ENCODE results near the gene NEK10. TPM values are rescaled to one million over a fixed set of nuclear protein-coding genes. Genes with fewer than 3 reads are reported as not detected.
"Not testable (repeated sequence)": the region's sequence is repeated elsewhere in the genome, so short reads cannot be mapped to it uniquely, and the experiment has no call there.

NEK10 gene
- total and polyA plus RNA-seq, 7 donors = 0.44 to 20.3 (median 11.4) TPM; not detected in 2

DNA sequence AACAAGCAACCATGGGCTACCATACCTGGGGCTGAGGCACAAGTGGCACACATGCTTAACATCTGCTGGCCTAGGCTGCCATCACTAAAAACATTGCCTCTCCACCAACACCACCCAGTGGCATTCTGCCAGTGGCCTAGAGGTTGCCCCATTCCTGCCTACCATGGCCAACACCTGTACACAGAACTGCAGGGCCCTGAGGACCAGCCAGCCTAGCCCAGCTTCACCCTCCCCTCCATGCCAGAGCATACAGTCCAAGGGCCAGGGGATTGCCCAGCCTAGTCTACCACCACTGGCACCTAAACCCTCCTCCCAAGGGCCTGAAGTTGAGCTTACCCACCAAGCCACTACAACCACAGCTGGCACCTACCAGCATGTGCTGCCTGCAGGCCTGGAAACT, 35.3 kb downstream of the NEK10 start:
- H3K36me3 ChIP-seq = no peaks in the 10 kb centered on the region
- no peak for TF ChIP-seq POLR2AphosphoS5 (IDR thresholded peaks at IDR 0.05)
- TF ChIP-seq EP300 (IDR thresholded peaks at IDR 0.05) = no peak
- TF ChIP-seq, protein P1, sequence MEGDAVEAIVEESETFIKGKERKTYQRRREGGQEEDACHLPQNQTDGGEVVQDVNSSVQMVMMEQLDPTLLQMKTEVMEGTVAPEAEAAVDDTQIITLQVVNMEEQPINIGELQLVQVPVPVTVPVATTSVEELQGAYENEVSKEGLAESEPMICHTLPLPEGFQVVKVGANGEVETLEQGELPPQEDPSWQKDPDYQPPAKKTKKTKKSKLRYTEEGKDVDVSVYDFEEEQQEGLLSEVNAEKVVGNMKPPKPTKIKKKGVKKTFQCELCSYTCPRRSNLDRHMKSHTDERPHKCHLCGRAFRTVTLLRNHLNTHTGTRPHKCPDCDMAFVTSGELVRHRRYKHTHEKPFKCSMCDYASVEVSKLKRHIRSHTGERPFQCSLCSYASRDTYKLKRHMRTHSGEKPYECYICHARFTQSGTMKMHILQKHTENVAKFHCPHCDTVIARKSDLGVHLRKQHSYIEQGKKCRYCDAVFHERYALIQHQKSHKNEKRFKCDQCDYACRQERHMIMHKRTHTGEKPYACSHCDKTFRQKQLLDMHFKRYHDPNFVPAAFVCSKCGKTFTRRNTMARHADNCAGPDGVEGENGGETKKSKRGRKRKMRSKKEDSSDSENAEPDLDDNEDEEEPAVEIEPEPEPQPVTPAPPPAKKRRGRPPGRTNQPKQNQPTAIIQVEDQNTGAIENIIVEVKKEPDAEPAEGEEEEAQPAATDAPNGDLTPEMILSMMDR (IDR thresholded peaks at IDR 0.05) = no peak
- no peak for TF ChIP-seq POLR2A (IDR thresholded peaks at IDR 0.05)
- peak; percentile 64 for DNase-seq
- H3K4me1 ChIP-seq = no peaks in the 10 kb centered on the region
- intact Hi-C loops (cut with DNase I) = no loop called here
- H3K9me3 ChIP-seq = no peaks in the 10 kb centered on the region
- H3K27ac ChIP-seq = no peak overlapping the region
- H3K27me3 ChIP-seq = no peaks in the 10 kb centered on the region
- H3K4me3 ChIP-seq = no peak overlapping the region

DNA sequence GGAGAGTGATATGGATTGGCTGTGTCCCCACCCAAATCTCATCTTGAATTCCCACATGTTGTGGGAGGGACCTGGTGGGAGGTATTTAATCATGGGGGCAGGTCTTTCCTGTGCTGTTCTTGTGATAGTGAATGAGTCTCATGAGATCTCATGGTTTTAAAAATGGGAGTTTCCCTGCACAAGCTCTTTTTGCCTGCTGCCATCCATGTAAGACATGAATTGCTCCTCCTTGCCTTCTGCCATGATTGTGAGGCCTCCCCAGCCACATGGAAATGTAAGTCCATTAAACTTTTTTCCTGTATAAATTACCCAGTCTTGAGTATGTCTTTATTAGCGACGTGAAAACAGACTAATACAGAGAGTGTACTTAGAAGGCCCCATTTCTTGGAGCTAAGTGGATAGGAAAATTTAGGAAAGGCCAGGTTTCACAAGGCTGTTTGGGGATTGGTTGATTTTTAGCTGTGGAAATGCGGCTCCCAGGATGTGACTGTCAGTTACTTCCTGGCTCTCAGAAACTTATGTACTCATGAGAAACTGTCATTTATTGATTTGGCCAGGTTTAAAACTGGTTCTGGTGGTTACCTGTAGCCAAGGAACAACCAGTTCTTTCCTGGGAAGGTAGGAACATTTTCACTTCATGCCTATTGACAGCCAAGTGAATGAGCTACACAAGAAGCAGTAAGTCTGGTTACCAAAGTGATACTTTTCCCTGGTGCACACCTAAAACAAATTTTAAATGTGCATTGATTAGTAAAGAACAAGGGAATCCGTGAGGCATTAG, 40.0 kb downstream of the NEK10 start:
- H3K36me3 ChIP-seq; DNase-seq; H3K27me3 ChIP-seq; H3K4me3 ChIP-seq; H3K9me3 ChIP-seq; intact Hi-C loops (cut with DNase I): not testable (repeated sequence)
- WGBS, 2 donors = 98 to 99% methylated on average over 4 of the region's 4 CpGs
- Histone ChIP-seq H3K4me1 (peaks cover 0 to 42% (median 35%) of the 10 kb centered on the region in 4 donors), H3K27ac (peak overlapping the region in 2 of 4 donors; percentile 82)

DNA sequence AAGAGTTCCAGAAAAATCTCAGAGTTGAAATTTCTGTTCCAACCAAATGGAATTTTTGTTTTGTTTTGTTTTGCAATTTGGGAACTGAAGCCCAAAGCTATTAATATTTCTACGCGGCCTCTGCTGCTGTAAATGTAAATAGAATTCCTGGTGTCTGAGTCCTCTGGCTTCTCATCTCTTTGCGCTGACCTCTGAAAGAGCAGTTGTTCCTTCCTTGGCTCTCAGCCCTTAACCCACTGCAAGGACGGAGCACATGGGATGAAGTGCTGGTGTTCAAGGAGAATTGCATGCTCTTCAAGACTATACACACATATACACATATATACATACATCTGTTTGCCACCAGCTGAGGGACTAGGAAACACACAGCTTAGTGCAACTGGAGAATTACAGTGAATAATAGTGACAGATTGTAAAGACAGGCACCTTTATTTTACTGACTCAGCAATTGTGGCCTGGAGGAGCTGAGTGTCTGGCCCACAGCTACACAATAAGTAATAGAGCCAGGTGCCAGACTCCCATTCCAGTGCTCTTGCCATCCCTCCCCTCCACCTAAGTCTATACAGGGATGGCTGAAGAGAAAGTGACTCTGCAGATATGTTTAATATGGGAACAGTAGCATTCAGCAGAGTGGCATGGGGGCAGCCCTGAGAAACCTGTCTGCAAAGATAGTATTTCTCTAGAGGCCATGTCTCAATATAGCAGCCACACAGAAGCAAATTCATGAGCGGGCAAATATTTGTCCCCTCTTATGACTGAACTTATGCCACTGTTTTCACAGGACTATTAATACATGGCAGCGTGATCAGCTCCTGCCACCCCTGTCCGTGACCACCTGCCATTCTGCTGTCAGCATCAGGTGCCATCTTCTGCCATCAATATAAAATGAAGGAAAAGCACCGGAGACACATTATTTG, 42.3 kb downstream of the NEK10 start:
- no peaks in the 10 kb centered on the region for H3K9me3 ChIP-seq
- H3K4me3 ChIP-seq = no peak overlapping the region
- H3K27me3 ChIP-seq = no peaks in the 10 kb centered on the region
- peak; percentile 86 for DNase-seq
- peak overlapping the region; percentile 70 to 82 (median 78) for H3K27ac ChIP-seq
- H3K4me1 ChIP-seq = peaks cover 0 to 55% (median 43%) of the 10 kb centered on the region in 4 donors
- no peaks in the 10 kb centered on the region for H3K36me3 ChIP-seq
- TF ChIP-seq EP300 (IDR thresholded peaks at IDR 0.05) = peak in 2 of 4 donors; percentile 40 to 42
- TF ChIP-seq, protein P1 (IDR thresholded peaks at IDR 0.05) = no peak
- no peak for TF ChIP-seq POLR2A (IDR thresholded peaks at IDR 0.05)
- peak; percentile 25 to 73 (median 56) for TF ChIP-seq POLR2AphosphoS5 (IDR thresholded peaks at IDR 0.05)
- WGBS, 2 donors = 87 to 90% methylated on average over 8 of the region's 8 CpGs
- intact Hi-C loops (cut with DNase I) = no loop called here

DNA sequence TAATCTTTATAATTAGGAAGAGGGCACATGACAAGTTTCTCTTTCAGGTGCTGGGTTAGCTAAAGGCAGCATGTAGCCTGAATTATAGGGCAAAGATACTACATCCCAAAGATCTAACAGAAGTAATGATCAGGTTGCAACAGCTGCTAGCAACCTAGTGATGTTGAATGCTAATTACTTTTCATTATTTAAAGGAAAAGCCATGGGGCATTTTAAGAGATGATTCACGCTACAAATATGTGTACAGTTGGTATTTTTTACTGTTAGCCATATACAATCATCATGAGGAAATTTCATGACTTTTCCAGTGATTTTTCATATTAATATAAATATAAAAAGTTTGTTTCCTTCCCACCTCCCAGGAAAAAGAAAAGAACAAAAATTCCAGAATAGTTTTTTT, 43.0 kb downstream of the NEK10 start:
- H3K36me3 ChIP-seq = no peaks in the 10 kb centered on the region
- intact Hi-C loops (cut with DNase I) = no loop called here
- peak overlapping the region; percentile 70 to 82 (median 78) for H3K27ac ChIP-seq
- H3K9me3 ChIP-seq = no peaks in the 10 kb centered on the region
- DNase-seq = no peak
- peaks cover 0 to 60% (median 49%) of the 10 kb centered on the region in 4 donors for H3K4me1 ChIP-seq
- H3K4me3 ChIP-seq = no peak overlapping the region
- no peaks in the 10 kb centered on the region for H3K27me3 ChIP-seq
- TF ChIP-seq EP300 (IDR thresholded peaks at IDR 0.05) (no peak), POLR2AphosphoS5 (IDR thresholded peaks at IDR 0.05) (no peak), POLR2A (IDR thresholded peaks at IDR 0.05) (no peak)
- TF ChIP-seq, protein P1 (IDR thresholded peaks at IDR 0.05) = no peak
- WGBS, 2 donors = 82 to 94% methylated on average over 1 of the region's 1 CpG

DNA sequence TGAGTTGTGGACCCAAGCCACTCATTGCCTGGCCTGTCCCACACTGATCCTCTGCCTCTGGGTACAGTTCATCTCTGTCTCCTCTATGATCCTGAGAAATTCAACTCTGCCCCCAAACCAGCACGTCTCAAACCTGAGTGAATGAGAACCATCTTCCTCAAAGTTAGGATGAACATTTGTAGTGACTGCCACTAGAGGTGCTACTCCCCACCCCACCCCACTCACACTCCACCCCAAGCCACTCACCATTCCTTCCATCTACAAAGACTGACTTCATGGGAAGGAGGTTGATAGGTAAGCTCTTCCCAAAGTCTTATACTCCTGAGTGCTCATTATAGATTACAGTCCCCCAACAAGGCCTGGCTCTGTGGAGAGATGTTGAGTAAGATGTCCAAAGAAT, 43.8 kb downstream of the NEK10 start:
- intact Hi-C loops (cut with DNase I) = no loop called here
- peaks cover 0 to 67% (median 56%) of the 10 kb centered on the region in 4 donors for H3K4me1 ChIP-seq
- 87 to 88% methylated on average over 1 of the region's 1 CpG for WGBS, 2 donors
- no peaks in the 10 kb centered on the region for H3K9me3 ChIP-seq
- DNase-seq = no peak
- H3K27me3 ChIP-seq = no peaks in the 10 kb centered on the region
- no peaks in the 10 kb centered on the region for H3K36me3 ChIP-seq
- no peak overlapping the region for H3K4me3 ChIP-seq
- H3K27ac ChIP-seq = peak overlapping the region; percentile 70 to 82 (median 78)
- no peak for TF ChIP-seq EP300 (IDR thresholded peaks at IDR 0.05)
